Bronchial epithelial cell (primary cell): ENCODE data around the gene KLK14. TPM values are rescaled to one million over a fixed set of nuclear protein-coding genes. Genes with fewer than 3 reads are reported as not detected.
A peak's percentile ranks its signal among the peaks of the same experiment; 100 is the strongest.

Experiments
- DNase-seq: peaks from one replicate; pipeline ENCODE4 v3.0.0-alpha.2; 2010; ENCODE audit warnings: low read depth
- FAIRE-seq: peaks from 2 replicates; lab custom pipeline; 2011; peaks lifted over from hg19 to GRCh38; lab: Jason Lieb, UNC
- H3K27me3 ChIP-seq: 2 replicates; pipeline ENCODE4 v1.5.1; 2011; ENCODE audit warnings: low read length; ENCODE audit not compliant: control insufficient read depth, insufficient read depth
- H3K36me3 ChIP-seq: 2 replicates; pipeline ENCODE4 v1.5.1; 2011; ENCODE audit warnings: low read length; ENCODE audit not compliant: control insufficient read depth, insufficient read depth
- H3K4me3 ChIP-seq: 2 replicates; pipeline ENCODE4 v1.5.1; 2011; ENCODE audit warnings: mild to moderate bottlenecking, low read depth, low read length, control low read depth
- total RNA-seq: library from RNA; depleted of rRNA; stranded (reverse); fragments of >200 nt; gene quantifications from 2 replicates; pipeline ENCODE4 v1.2.1, GENCODE V29; 2014
- TF ChIP-seq, protein P1 (sequence below): IDR thresholded peaks from 2 replicates; pipeline ENCODE4 v1.5.1; 2011; ENCODE audit warnings: mild to moderate bottlenecking, moderate library complexity, low read length, control low read depth, inconsistent platforms; ENCODE audit not compliant: insufficient read depth, severe bottlenecking

KLK14 gene, protein sequence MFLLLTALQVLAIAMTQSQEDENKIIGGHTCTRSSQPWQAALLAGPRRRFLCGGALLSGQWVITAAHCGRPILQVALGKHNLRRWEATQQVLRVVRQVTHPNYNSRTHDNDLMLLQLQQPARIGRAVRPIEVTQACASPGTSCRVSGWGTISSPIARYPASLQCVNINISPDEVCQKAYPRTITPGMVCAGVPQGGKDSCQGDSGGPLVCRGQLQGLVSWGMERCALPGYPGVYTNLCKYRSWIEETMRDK
- total RNA-seq = not detected in 2 replicates

DNA sequence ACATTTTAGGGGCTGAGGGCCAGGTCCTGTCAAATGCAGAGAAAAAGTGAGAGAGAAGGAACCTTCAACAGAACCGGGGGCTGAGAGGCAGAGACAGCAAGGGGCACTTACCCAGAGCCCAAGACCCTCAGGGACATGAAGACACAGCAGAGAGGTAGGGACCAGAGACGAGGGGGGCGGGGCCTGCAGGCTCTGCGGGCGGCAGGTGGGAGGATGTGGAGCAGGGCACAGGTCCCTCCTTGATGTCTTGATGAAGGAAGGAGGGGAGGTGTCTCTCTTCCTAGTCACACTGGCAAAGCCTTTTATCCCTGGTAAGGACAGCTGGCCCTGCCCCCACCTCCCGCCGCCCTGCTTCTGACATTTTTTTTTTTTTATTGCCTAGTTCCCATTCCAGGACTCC is at the start of gene KLK14:
Gene KLK14 (minus strand): TSS at position 277 of the 400 bp plus-strand sequence. CDS start 273 bp downstream, at position 4.
- Histone ChIP-seq H3K4me3 (no peak within 1 kb of the TSS), H3K36me3 (no peaks in the 10 kb centered on the region), H3K27me3 (no peaks in the 10 kb centered on the region)
- FAIRE-seq (no peak), DNase-seq (no peak)
- TF ChIP-seq, protein P1, sequence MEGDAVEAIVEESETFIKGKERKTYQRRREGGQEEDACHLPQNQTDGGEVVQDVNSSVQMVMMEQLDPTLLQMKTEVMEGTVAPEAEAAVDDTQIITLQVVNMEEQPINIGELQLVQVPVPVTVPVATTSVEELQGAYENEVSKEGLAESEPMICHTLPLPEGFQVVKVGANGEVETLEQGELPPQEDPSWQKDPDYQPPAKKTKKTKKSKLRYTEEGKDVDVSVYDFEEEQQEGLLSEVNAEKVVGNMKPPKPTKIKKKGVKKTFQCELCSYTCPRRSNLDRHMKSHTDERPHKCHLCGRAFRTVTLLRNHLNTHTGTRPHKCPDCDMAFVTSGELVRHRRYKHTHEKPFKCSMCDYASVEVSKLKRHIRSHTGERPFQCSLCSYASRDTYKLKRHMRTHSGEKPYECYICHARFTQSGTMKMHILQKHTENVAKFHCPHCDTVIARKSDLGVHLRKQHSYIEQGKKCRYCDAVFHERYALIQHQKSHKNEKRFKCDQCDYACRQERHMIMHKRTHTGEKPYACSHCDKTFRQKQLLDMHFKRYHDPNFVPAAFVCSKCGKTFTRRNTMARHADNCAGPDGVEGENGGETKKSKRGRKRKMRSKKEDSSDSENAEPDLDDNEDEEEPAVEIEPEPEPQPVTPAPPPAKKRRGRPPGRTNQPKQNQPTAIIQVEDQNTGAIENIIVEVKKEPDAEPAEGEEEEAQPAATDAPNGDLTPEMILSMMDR = no peak

DNA sequence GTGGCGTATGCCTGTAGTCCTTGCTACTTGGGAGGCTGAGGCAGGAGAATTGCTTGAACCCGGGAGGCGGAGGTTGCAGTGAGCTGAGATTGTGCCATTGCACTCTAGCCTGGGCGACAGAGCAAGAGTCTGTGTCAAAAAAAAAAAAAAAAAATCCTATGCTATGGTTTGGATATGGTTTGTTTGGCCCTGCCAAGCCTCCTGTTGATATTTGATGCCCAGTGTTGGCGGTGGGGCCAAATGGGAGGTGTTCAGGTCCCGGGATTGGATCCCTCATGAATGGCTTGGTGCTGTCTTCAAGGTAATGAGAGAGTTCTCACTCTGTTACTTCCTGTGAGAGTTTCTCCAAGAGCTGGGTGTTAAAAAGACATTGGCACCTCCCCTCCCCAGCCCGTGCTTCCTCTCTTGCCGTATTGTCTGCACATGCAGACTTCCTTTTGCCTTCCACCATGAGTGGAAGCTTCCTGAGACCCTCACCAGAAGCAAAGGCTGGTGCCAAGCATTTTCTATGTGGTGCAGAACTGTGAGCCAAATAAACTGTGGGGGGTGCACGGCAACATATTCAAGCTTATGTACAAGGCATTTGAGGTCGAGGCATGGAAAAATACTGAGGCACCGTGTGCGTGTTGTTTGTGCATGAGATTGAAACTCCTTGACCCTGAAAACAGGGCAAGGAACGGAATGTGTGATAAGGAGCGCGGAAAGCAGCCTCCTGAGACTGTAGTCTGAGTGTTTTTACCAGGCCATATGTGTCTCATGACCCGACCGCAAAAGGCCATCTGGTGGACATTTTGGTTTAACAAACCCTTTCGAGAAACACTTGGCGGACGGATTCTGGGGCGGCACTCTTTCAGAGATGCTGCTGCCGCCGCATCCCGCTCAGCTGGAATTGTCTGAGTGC is 49.3 kb upstream of the KLK14 start:
- TF ChIP-seq, protein P1 = no peak
- FAIRE-seq = peak; percentile 13
- H3K4me3 ChIP-seq = no peak overlapping the region
- no peaks in the 10 kb centered on the region for H3K27me3 ChIP-seq
- no peaks in the 10 kb centered on the region for H3K36me3 ChIP-seq
- no peak for DNase-seq

DNA sequence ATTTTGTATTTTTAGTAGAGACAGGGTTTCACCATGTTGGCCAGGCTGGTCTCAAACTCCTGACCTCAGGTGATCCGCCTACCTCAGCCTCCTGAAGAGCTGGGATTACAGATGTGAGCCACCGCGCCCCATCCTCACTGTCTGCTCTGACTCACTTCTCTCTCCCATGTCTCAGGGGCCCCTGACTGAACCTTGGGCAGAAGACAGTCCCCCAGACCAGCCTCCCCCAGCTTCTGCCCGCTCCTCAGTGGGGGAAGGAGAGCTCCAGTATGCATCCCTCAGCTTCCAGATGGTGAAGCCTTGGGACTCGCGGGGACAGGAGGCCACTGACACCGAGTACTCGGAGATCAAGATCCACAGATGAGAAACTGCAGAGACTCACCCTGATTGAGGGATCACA is 47.0 kb upstream of the KLK14 start:
- Histone ChIP-seq H3K27me3 (no peaks in the 10 kb centered on the region), H3K4me3 (no peak overlapping the region), H3K36me3 (no peaks in the 10 kb centered on the region)
- DNase-seq (no peak), FAIRE-seq (no peak)
- TF ChIP-seq, protein P1 = no peak

DNA sequence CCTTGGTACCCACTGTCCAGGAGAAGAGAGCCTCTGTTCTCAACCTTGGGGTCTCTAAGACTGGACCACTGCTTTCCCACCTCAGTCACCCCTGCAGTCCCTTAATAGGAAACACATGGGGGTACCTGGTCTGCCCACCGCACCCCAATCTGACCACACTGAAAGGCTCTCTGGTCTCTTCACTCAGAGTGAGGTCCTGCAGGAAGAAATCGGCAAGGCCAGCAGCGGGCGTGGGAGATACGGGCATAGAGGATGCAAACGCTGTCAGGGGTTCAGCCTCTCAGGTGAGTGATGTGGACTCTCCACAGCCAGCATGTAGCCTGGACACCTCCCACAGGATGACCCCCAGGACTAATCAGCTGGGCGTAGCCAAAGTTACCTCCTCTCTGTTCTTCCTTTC is 45.5 kb upstream of the KLK14 start:
- no peak overlapping the region for H3K4me3 ChIP-seq
- FAIRE-seq (no peak), DNase-seq (no peak)
- TF ChIP-seq, protein P1 = no peak
- no peaks in the 10 kb centered on the region for H3K36me3 ChIP-seq
- no peaks in the 10 kb centered on the region for H3K27me3 ChIP-seq

DNA sequence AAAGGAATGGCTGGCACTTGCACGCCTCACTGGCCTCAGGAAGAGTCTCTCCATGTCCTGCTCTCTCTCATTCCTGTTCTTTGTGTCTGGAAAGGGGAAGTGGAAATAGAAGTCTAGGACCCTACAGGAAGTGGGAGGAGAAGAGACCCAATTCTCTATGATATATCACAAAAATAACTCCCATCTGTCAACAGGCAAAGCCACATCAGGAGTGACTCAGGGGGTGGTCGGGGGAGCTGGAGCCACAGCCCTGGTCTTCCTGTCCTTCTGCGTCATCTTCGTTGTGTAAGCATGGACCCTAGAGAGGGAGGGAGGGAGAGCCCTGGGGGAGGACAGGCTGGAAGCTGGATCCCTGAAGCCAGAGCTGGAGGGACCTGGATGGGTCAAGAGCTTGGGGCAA is 45.1 kb upstream of the KLK14 start:
- FAIRE-seq (no peak), DNase-seq (no peak)
- no peaks in the 10 kb centered on the region for H3K27me3 ChIP-seq
- H3K4me3 ChIP-seq = no peak overlapping the region
- TF ChIP-seq, protein P1 = no peak
- H3K36me3 ChIP-seq = no peaks in the 10 kb centered on the region
